ENCODE results near the gene PHF3. TPM values are rescaled to one million over a fixed set of nuclear protein-coding genes. Genes with fewer than 3 reads are reported as not detected.

Gene PHF3
- total and polyA plus RNA-seq, 2 donors (not counting 1 experiment from before 2014, with no cell fraction given), result 13.5 to 111 TPM

DNA sequence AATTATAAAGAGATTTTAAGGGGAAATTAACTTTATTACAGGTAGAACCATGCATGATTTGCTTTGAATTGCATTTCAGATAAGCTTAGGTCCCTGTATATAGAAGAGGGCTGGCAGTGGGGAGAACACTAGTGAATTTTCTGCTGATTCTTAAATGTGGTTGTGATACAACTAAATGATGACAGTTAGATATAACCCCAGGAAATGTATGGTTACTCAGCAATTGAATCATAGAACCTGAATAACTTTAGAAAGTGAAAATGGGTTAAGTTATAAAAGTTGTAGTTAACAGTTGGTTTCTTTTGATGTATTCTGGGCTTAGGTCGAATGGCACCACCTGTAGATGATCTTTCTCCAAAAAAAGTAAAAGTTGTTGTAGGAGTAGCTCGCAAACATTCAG is 70.1 kb downstream of the PHF3 start:
- H3K4me1 Mint-ChIP-seq, result no peaks in the 10 kb centered on the region
- TF ChIP-seq CTCF (IDR thresholded peaks at IDR 0.05), result no peak
- no peak for TF ChIP-seq EZH2 (IDR thresholded peaks at IDR 0.05; ENCODE audit: borderline replicate concordance, insufficient read depth, low read depth, low read length, poor library complexity, severe bottlenecking)
- no peaks in the 10 kb centered on the region for H3K79me2 ChIP-seq (ENCODE audit: control insufficient read depth, insufficient read depth, low read length)
- ChIA-PET POLR2A (no interaction called here), CTCF (interaction anchor here (1.9 kb wide), 1 partner anchor 107 kb away, joined by 6 read pairs; no protein-coding TSS in a partner anchor)
- intact Hi-C loops (cut with micrococcal nuclease), result no loop called here
- peaks cover 7% of the 10 kb centered on the region for H4K20me1 ChIP-seq (ENCODE audit: control insufficient read depth, insufficient read depth, low read length, poor library complexity, severe bottlenecking)
- no peaks in the 10 kb centered on the region for H3K9me3 Mint-ChIP-seq (ENCODE audit: insufficient read depth)
- DNase-seq (no peak), ATAC-seq (ENCODE audit: low read depth) (no peak)
- H3K36me3 ChIP-seq (replicated peaks in 1 of 2; ENCODE audit: control extremely low read depth in 1 of 2, control insufficient read depth in 1 of 2, extremely low read depth in 1 of 2, insufficient read depth in 2 of 2, low read length in 1 of 2), result peaks cover 6 to 88% of the 10 kb centered on the region in 2 experiments
- H3K27me3 ChIP-seq (replicated peaks in 1 of 4; ENCODE audit: control extremely low read depth in 1 of 4, control insufficient read depth in 3 of 4, insufficient read depth in 4 of 4, low read length in 3 of 4), result no peaks in the 10 kb centered on the region
- H2AFZ ChIP-seq (ENCODE audit: insufficient read depth, low read depth, low read length, poor library complexity, severe bottlenecking), result no peak overlapping the region
- H3K27me3 Mint-ChIP-seq, result no peaks in the 10 kb centered on the region
- WGBS (ENCODE audit: insufficient coverage), result no CpG with 5 or more reads among the region's 2 CpGs
- no peak overlapping the region for H3K4me3 ChIP-seq (ENCODE audit: control extremely low read depth in 1 of 5, extremely low read depth in 1 of 5, insufficient read depth in 1 of 5, low read depth in 2 of 5, low read length in 4 of 5)
- no peak overlapping the region for H3K4me2 ChIP-seq (replicated peaks; ENCODE audit: low read depth, low read length, poor library complexity, severe bottlenecking)
- H3K9ac ChIP-seq (ENCODE audit: low read length), result no peak overlapping the region
- H3K4me3 Mint-ChIP-seq, result no peak overlapping the region
- no peak overlapping the region for H3K27ac ChIP-seq (ENCODE audit: low read length in 2 of 2)
- no peaks in the 10 kb centered on the region for H3K9me3 ChIP-seq (ENCODE audit: control extremely low read depth in 1 of 3, control insufficient read depth in 2 of 3, insufficient read depth in 1 of 3, low read length in 2 of 3)
- H3K4me1 ChIP-seq (ENCODE audit: control insufficient read depth in 2 of 2, insufficient read depth in 2 of 2, low read length in 2 of 2), result no peaks in the 10 kb centered on the region
- no peak overlapping the region for H3K27ac Mint-ChIP-seq

- POLR2A ChIA-PET, result no interaction called here
- no peak overlapping the region for H3K4me2 ChIP-seq (replicated peaks; ENCODE audit: low read depth, low read length, poor library complexity, severe bottlenecking)
- H3K4me1 ChIP-seq (ENCODE audit: control insufficient read depth in 2 of 2, insufficient read depth in 2 of 2, low read length in 2 of 2), result no peaks in the 10 kb centered on the region
- Mint-ChIP-seq H3K4me1 (no peaks in the 10 kb centered on the region), H3K9me3 (ENCODE audit: insufficient read depth) (no peaks in the 10 kb centered on the region), H3K27ac (no peak overlapping the region), H3K27me3 (no peaks in the 10 kb centered on the region), H3K4me3 (no peak overlapping the region)
- intact Hi-C loops (cut with micrococcal nuclease), result no loop called here
- no peak overlapping the region for H2AFZ ChIP-seq (ENCODE audit: insufficient read depth, low read depth, low read length, poor library complexity, severe bottlenecking)
- H3K4me3 ChIP-seq (ENCODE audit: control extremely low read depth in 1 of 5, extremely low read depth in 1 of 5, insufficient read depth in 1 of 5, low read depth in 2 of 5, low read length in 4 of 5), result no peak overlapping the region
- WGBS (ENCODE audit: insufficient coverage), result 80% methylated on average over 1 of the region's 2 CpGs
- DNase-seq, result no peak
- H3K9me3 ChIP-seq (ENCODE audit: control extremely low read depth in 1 of 3, control insufficient read depth in 2 of 3, insufficient read depth in 1 of 3, low read length in 2 of 3), result no peaks in the 10 kb centered on the region
- TF ChIP-seq CTCF (IDR thresholded peaks at IDR 0.05) (no peak), EZH2 (IDR thresholded peaks at IDR 0.05; ENCODE audit: borderline replicate concordance, insufficient read depth, low read depth, low read length, poor library complexity, severe bottlenecking) (no peak)
- ATAC-seq (ENCODE audit: low read depth), result no peak
- no peaks in the 10 kb centered on the region for H3K27me3 ChIP-seq (replicated peaks in 1 of 4; ENCODE audit: control extremely low read depth in 1 of 4, control insufficient read depth in 3 of 4, insufficient read depth in 4 of 4, low read length in 3 of 4)
- H4K20me1 ChIP-seq (ENCODE audit: control insufficient read depth, insufficient read depth, low read length, poor library complexity, severe bottlenecking), result peaks cover 8% of the 10 kb centered on the region
- H3K9ac ChIP-seq (ENCODE audit: low read length), result no peak overlapping the region
- peaks cover 4 to 89% of the 10 kb centered on the region in 2 experiments for H3K36me3 ChIP-seq (replicated peaks in 1 of 2; ENCODE audit: control extremely low read depth in 1 of 2, control insufficient read depth in 1 of 2, extremely low read depth in 1 of 2, insufficient read depth in 2 of 2, low read length in 1 of 2)
- CTCF ChIA-PET, result no interaction called here
- no peak overlapping the region for H3K27ac ChIP-seq (ENCODE audit: low read length in 2 of 2)
- no peaks in the 10 kb centered on the region for H3K79me2 ChIP-seq (ENCODE audit: control insufficient read depth, insufficient read depth, low read length)
Observed at GRCh38 chr6:63706630-63707029, 71.0 kb downstream of the PHF3 start.
